Upper lobe of left lung (tissue), 6 donors: ENCODE measurements around the gene TAS2R38. TPM values are rescaled to one million over a fixed set of nuclear protein-coding genes. Genes with fewer than 3 reads are reported as not detected.

Experiments
- ATAC-seq, 2 donors: fragments of 200-7000 bp; cut with Tn5 transposase; one replicate each; pipeline ENCODE4 v1.9.1; 2022; ENCODE audit warnings: mild to moderate bottlenecking in 2 of 2, moderate library complexity in 2 of 2; ENCODE audit not compliant: low FRiP score in 2 of 2
- DNase-seq, 2 donors: peaks; one replicate each; pipeline ENCODE4 v3.0.0-alpha.2; 2019 to 2020
- H3K27ac ChIP-seq, 4 donors: fragments of 200-600 bp; sonication (generic); one replicate each; pipeline ENCODE4 v1.5.1; 2016 to 2019
- H3K27me3 ChIP-seq, 4 donors: fragments of 200-600 bp; sonication (generic); one replicate each; pipeline ENCODE4 v1.5.1; 2017 to 2019
- H3K36me3 ChIP-seq, 4 donors: fragments of 200-600 bp; sonication (generic); one replicate each; pipeline ENCODE4 v1.5.1; 2016 to 2019
- H3K4me1 ChIP-seq, 4 donors: fragments of 200-600 bp; sonication (generic); one replicate each; pipeline ENCODE4 v1.5.1; 2018 to 2019
- H3K4me3 ChIP-seq, 4 donors: fragments of 200-600 bp; sonication (generic); one replicate each; pipeline ENCODE4 v1.5.1; 2017 to 2019; ENCODE audit warnings: mild to moderate bottlenecking in 2 of 4, moderate library complexity in 1 of 4
- H3K9me3 ChIP-seq, 4 donors: fragments of 200-600 bp; sonication (generic); one replicate each; pipeline ENCODE4 v1.5.1; 2018 to 2019
- EP300 ChIP-seq, 4 donors: sonication (generic); formaldehyde crosslinking; IDR thresholded peaks; one replicate each; pipeline ENCODE4 v1.5.1; 2017; ENCODE audit warnings: antibody characterized with exemption in 4 of 4, control low read depth in 2 of 4
- POLR2A ChIP-seq, 4 donors: fragments of 450-650 bp; IDR thresholded peaks; one replicate each; pipeline ENCODE4 v1.5.1; 2016 to 2017; ENCODE audit warnings: antibody characterized with exemption in 4 of 4, mild to moderate bottlenecking in 2 of 4
- POLR2AphosphoS5 ChIP-seq, 2 donors: sonication (generic); formaldehyde crosslinking; IDR thresholded peaks; one replicate each; pipeline ENCODE4 v1.5.1; 2017; ENCODE audit warnings: antibody characterized with exemption in 2 of 2
- WGBS, 2 donors: methylation state at CpG; one replicate each; pipeline ENCODE4 v1.1.5; 2017 to 2018; 5-methylcytosine and 5-hydroxymethylcytosine counted together
- total RNA-seq, 6 donors: library from RNA; depleted of rRNA in 4 of 6; stranded (reverse); fragments of >200 nt in 4 of 6; gene quantifications; one replicate each; pipeline versions ENCODE4 v1.1.0 to v1.2.1, GENCODE V29; 2016 to 2021
- TF ChIP-seq, protein P1 (sequence below), 6 experiments: fragments of 450-650 bp in 4 of 6; fragments of 200-600 bp in 2 of 6; sonication (generic) in 2 of 6; IDR thresholded peaks; one replicate each; pipeline ENCODE4 v1.5.1; 2016 to 2019; ENCODE audit warnings: antibody characterized with exemption in 6 of 6
- donor health status: DM: no; HTN: no; CAD: no; lungs with moderate emphysema.
- donor health status: DM: no; HTN: yes; CAD: no; lungs with severe emphysema.

Gene TAS2R38
- total RNA-seq, 6 donors from 2014 or later = not detected

- WGBS, 2 donors = 75% methylated on average over 1 of the region's 1 CpG
- TF ChIP-seq POLR2A (IDR thresholded peaks at IDR 0.05) = no peak
- TF ChIP-seq EP300 (IDR thresholded peaks at IDR 0.05) = no peak
- TF ChIP-seq, protein P1, sequence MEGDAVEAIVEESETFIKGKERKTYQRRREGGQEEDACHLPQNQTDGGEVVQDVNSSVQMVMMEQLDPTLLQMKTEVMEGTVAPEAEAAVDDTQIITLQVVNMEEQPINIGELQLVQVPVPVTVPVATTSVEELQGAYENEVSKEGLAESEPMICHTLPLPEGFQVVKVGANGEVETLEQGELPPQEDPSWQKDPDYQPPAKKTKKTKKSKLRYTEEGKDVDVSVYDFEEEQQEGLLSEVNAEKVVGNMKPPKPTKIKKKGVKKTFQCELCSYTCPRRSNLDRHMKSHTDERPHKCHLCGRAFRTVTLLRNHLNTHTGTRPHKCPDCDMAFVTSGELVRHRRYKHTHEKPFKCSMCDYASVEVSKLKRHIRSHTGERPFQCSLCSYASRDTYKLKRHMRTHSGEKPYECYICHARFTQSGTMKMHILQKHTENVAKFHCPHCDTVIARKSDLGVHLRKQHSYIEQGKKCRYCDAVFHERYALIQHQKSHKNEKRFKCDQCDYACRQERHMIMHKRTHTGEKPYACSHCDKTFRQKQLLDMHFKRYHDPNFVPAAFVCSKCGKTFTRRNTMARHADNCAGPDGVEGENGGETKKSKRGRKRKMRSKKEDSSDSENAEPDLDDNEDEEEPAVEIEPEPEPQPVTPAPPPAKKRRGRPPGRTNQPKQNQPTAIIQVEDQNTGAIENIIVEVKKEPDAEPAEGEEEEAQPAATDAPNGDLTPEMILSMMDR (IDR thresholded peaks at IDR 0.05) = no peak
- TF ChIP-seq POLR2AphosphoS5 (IDR thresholded peaks at IDR 0.05) = no peak
- peaks cover 0 to 14% (median 10%) of the 10 kb centered on the region in 4 donors for H3K9me3 ChIP-seq
- no peaks in the 10 kb centered on the region for H3K4me1 ChIP-seq
- H3K4me3 ChIP-seq = no peak overlapping the region
- ATAC-seq = no peak
- DNase-seq = no peak
- H3K27ac ChIP-seq = no peak overlapping the region
- no peaks in the 10 kb centered on the region for H3K27me3 ChIP-seq
- H3K36me3 ChIP-seq = no peaks in the 10 kb centered on the region
Observed at GRCh38 chr7:141943846-141944245, 29.7 kb downstream of the TAS2R38 start.

- Histone ChIP-seq H3K4me3 (no peak overlapping the region), H3K27me3 (no peaks in the 10 kb centered on the region), H3K27ac (no peak overlapping the region), H3K4me1 (no peaks in the 10 kb centered on the region), H3K36me3 (no peaks in the 10 kb centered on the region), H3K9me3 (peaks cover 0 to 14% (median 10%) of the 10 kb centered on the region in 4 donors)
- WGBS, 2 donors = 95 to 97% methylated on average over 3 of the region's 3 CpGs
- no peak for TF ChIP-seq POLR2AphosphoS5 (IDR thresholded peaks at IDR 0.05)
- TF ChIP-seq EP300 (IDR thresholded peaks at IDR 0.05) = no peak
- no peak for TF ChIP-seq POLR2A (IDR thresholded peaks at IDR 0.05)
- TF ChIP-seq, protein P1 (IDR thresholded peaks at IDR 0.05) = no peak
- ATAC-seq (no peak), DNase-seq (no peak)
Observed at GRCh38 chr7:141941075-141941474, 32.5 kb downstream of the TAS2R38 start.

DNA sequence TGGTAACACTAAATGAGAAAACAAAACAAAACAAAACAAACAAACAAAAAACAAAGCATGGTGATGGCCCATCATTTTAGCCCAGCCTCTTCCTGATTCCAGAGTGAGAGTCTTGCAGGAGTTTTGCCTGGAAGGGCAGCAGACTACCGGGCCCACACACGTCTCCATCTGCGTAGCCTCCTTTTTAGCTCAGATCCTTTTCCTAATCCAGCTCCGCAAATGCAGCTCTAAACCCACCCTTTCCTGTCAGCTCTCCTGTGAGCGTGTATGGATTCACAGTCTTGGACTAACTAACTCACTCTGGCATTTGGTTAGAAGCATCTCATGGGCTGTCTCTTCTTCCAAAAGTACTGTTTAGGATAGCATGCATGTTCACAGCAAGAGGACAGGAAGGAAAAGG, 43.4 kb downstream of the TAS2R38 start:
- WGBS, 2 donors = 71 to 74% methylated on average over 5 of the region's 5 CpGs
- TF ChIP-seq POLR2A (IDR thresholded peaks at IDR 0.05) = no peak
- TF ChIP-seq POLR2AphosphoS5 (IDR thresholded peaks at IDR 0.05) = no peak
- TF ChIP-seq, protein P1 (IDR thresholded peaks at IDR 0.05) = no peak
- no peak for TF ChIP-seq EP300 (IDR thresholded peaks at IDR 0.05)
- Histone ChIP-seq H3K36me3 (no peaks in the 10 kb centered on the region), H3K9me3 (no peaks in the 10 kb centered on the region), H3K27me3 (no peaks in the 10 kb centered on the region), H3K4me3 (no peak overlapping the region), H3K27ac (no peak overlapping the region), H3K4me1 (no peaks in the 10 kb centered on the region)
- ATAC-seq (no peak), DNase-seq (no peak)

DNA sequence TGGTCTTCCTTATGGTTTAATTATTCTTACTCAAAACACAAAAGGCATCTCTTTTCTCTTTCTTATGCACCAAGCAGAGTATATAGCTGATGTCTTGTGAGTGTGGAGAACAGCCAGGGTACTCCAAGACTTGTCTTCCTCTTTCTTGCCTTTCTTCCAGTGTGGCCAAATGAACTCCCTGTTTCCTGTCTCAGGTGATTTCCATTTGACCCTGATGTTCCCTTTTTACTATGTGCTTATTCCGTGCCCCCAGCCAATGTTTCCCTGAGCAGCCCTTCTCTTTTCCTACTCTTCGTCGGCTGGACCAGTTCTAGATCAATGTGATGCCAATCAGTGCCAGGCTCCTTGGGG, 44.8 kb downstream of the TAS2R38 start:
- no peaks in the 10 kb centered on the region for H3K36me3 ChIP-seq
- no peaks in the 10 kb centered on the region for H3K4me1 ChIP-seq
- H3K9me3 ChIP-seq = no peaks in the 10 kb centered on the region
- H3K27me3 ChIP-seq = no peaks in the 10 kb centered on the region
- TF ChIP-seq POLR2A (IDR thresholded peaks at IDR 0.05) (no peak), EP300 (IDR thresholded peaks at IDR 0.05) (no peak), POLR2AphosphoS5 (IDR thresholded peaks at IDR 0.05) (no peak)
- TF ChIP-seq, protein P1 (IDR thresholded peaks at IDR 0.05) = no peak
- H3K4me3 ChIP-seq = no peak overlapping the region
- WGBS, 2 donors = 77 to 79% methylated on average over 3 of the region's 3 CpGs
- DNase-seq (no peak), ATAC-seq (no peak)
- peak overlapping the region in 1 of 4 donors; percentile 44 for H3K27ac ChIP-seq

DNA sequence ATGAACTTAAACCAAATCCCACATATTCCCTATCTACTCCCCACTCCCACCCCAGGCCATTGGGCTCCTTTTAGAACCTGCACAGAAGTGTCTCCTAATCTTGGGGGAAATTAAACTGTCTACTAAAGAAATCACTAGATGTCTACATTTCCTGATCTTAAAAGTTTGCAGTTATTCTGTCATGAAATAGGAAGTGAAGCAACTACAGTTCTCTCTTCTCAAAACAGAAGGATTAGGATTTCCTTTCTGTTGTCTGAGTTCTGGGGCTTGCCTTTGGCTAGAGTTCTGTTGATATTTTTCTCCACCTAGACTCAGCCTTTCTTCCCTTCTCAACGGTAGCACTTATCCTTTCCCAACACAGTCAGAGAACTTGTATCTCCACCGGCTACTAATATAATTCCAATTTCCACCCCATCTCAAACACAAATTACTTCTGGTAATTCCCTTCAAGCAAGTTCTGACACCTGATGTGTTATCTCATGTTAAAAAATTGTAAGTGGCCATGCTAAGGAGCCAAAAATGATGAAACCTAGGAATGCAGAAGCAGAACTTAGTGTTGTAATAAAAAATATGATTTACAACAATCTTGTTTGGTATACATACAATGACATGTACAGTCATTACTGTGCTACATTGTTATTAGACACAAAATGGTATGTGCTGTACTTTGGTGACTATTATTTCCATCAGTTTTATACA, 45.3 kb downstream of the TAS2R38 start:
- ATAC-seq (no peak), DNase-seq (no peak)
- no peak overlapping the region for H3K4me3 ChIP-seq
- WGBS, 2 donors = 37 to 56% methylated on average over 2 of the region's 2 CpGs
- TF ChIP-seq POLR2A (IDR thresholded peaks at IDR 0.05) = no peak
- TF ChIP-seq POLR2AphosphoS5 (IDR thresholded peaks at IDR 0.05) = no peak
- TF ChIP-seq, protein P1 (IDR thresholded peaks at IDR 0.05) = no peak
- no peak for TF ChIP-seq EP300 (IDR thresholded peaks at IDR 0.05)
- no peaks in the 10 kb centered on the region for H3K4me1 ChIP-seq
- no peaks in the 10 kb centered on the region for H3K27me3 ChIP-seq
- H3K9me3 ChIP-seq = no peaks in the 10 kb centered on the region
- H3K36me3 ChIP-seq = no peaks in the 10 kb centered on the region
- peak overlapping the region in 1 of 4 donors; percentile 57 for H3K27ac ChIP-seq
